MCF 10A (cell line): ENCODE data around the gene VSTM4. TPM values are rescaled to one million over a fixed set of nuclear protein-coding genes. Genes with fewer than 3 reads are reported as not detected.

Source experiments
- BruUV-seq: library from RNA; stranded (reverse); fragments of 400-500 nt; replicated peaks from 2 replicates; lab custom pipeline; 2021; lab: Mats Ljungman, UMichigan
- CTCF ChIA-PET: fragments of 300-600 bp; sonication (Branson Sonifier 250); formaldehyde crosslinking; extraction: SDS; loops from one replicate; lab custom pipeline; 2021; ENCODE audit warnings: antibody characterized with exemption, inconsistent platforms; lab: Yijun Ruan, JAX
- POLR2A ChIA-PET: fragments of 300-600, 350-650 bp; sonication (Branson Sonifier 250); formaldehyde crosslinking; extraction: SDS; loops from one replicate; lab custom pipeline; 2020; ENCODE audit warnings: antibody characterized with exemption, inconsistent platforms; lab: Yijun Ruan, JAX
- DNase-seq: peaks from one replicate; pipeline ENCODE4 v3.0.0-alpha.2; 2018; ENCODE audit not compliant: unreplicated experiment
- H3K27ac Mint-ChIP-seq: one replicate; pipeline ENCODE4 v1.8.0; 2022; ENCODE audit warnings: mild to moderate bottlenecking, low read depth, mixed read lengths; ENCODE audit not compliant: unreplicated experiment
- H3K27me3 Mint-ChIP-seq: one replicate; pipeline ENCODE4 v1.8.0; 2022; ENCODE audit warnings: mixed read lengths; ENCODE audit not compliant: insufficient read depth, unreplicated experiment
- H3K36me3 Mint-ChIP-seq: one replicate; pipeline ENCODE4 v1.8.0; 2022; ENCODE audit warnings: mild to moderate bottlenecking, moderate library complexity, mixed read lengths; ENCODE audit not compliant: insufficient read depth, unreplicated experiment
- H3K4me1 Mint-ChIP-seq: one replicate; pipeline ENCODE4 v1.8.0; 2022; ENCODE audit warnings: mixed read lengths; ENCODE audit not compliant: insufficient read depth, unreplicated experiment
- H3K4me3 Mint-ChIP-seq: one replicate; pipeline ENCODE4 v1.8.0; 2022; ENCODE audit warnings: mild to moderate bottlenecking, moderate library complexity, mixed read lengths; ENCODE audit not compliant: unreplicated experiment
- H3K9me3 Mint-ChIP-seq: one replicate; pipeline ENCODE4 v1.8.0; 2022; ENCODE audit warnings: mixed read lengths; ENCODE audit not compliant: unreplicated experiment
- CTCF ChIP-seq: fragments of 200-600 bp; IDR thresholded peaks from one replicate; pipeline ENCODE4 v1.8.0; 2022; ENCODE audit warnings: antibody characterized with exemption, mild to moderate bottlenecking; ENCODE audit not compliant: unreplicated experiment
- intact Hi-C: fragments of 100-400 bp; cut with micrococcal nuclease; formaldehyde crosslinking; loops from 2 replicates; pipeline ENCODE4 v1.14.1; 2022
- total RNA-seq: library from RNA; stranded (reverse); gene quantifications from 2 replicates; pipeline ENCODE4 v1.2.3, GENCODE V29; 2022

The VSTM4 gene
- total RNA-seq, 1 experiment from 2014 or later = not detected

GRCh38 chr10:49000437-49001398, 114.6 kb downstream of the VSTM4 start:
- Mint-ChIP-seq H3K27ac (no peak overlapping the region), H3K4me1 (no peaks in the 10 kb centered on the region), H3K9me3 (no peaks in the 10 kb centered on the region), H3K36me3 (no peaks in the 10 kb centered on the region), H3K4me3 (no peak overlapping the region), H3K27me3 (peaks cover 15% of the 10 kb centered on the region)
- no TSS peak for BruUV-seq
- ChIA-PET CTCF (interaction anchor here (0.6 to 0.7 kb wide), 2 partner anchors 48 to 156 kb away, joined by 3 read pairs; no protein-coding TSS in a partner anchor), POLR2A (no interaction called here)
- intact Hi-C loops = no loop called here
- no peak for TF ChIP-seq CTCF
- DNase-seq = no peak

- ChIA-PET POLR2A (no interaction called here), CTCF (interaction anchor here (0.7 to 1.0 kb wide), 3 partner anchors 18 to 344 kb away, joined by 3 to 5 read pairs (median 4); no protein-coding TSS in a partner anchor)
- BruUV-seq = no TSS peak
- no peaks in the 10 kb centered on the region for H3K9me3 Mint-ChIP-seq
- no peaks in the 10 kb centered on the region for H3K36me3 Mint-ChIP-seq
- no peaks in the 10 kb centered on the region for H3K4me1 Mint-ChIP-seq
- TF ChIP-seq CTCF = no peak
- H3K27me3 Mint-ChIP-seq = peaks cover 15% of the 10 kb centered on the region
- DNase-seq = no peak
- no peak overlapping the region for H3K4me3 Mint-ChIP-seq
- intact Hi-C loops = no loop called here
- H3K27ac Mint-ChIP-seq = no peak overlapping the region
Measured at GRCh38 chr10:48999346-48999745, 116.0 kb downstream of the VSTM4 start.

GRCh38 chr10:48996329-48996728, 119.0 kb downstream of the VSTM4 start:
- BruUV-seq = no TSS peak
- intact Hi-C loops = no loop called here
- POLR2A ChIA-PET = interaction anchor here (0.8 kb wide), 1 partner anchor 492 kb away, joined by 3 read pairs; no protein-coding TSS in a partner anchor
- CTCF ChIA-PET = interaction anchor here (0.8 to 1.5 kb wide), 2 partner anchors 14 to 516 kb away, joined by 4 read pairs; no protein-coding TSS in a partner anchor
- H3K27me3 Mint-ChIP-seq = peaks cover 11% of the 10 kb centered on the region
- TF ChIP-seq CTCF = no peak
- no peak overlapping the region for H3K27ac Mint-ChIP-seq
- H3K4me3 Mint-ChIP-seq = no peak overlapping the region
- H3K4me1 Mint-ChIP-seq = no peaks in the 10 kb centered on the region
- DNase-seq = no peak
- no peaks in the 10 kb centered on the region for H3K9me3 Mint-ChIP-seq
- no peaks in the 10 kb centered on the region for H3K36me3 Mint-ChIP-seq

- BruUV-seq = no TSS peak
- Mint-ChIP-seq H3K4me3 (no peak overlapping the region), H3K36me3 (no peaks in the 10 kb centered on the region), H3K27ac (no peak overlapping the region), H3K4me1 (no peaks in the 10 kb centered on the region), H3K27me3 (no peaks in the 10 kb centered on the region), H3K9me3 (no peaks in the 10 kb centered on the region)
- intact Hi-C loops = no loop called here
- TF ChIP-seq CTCF = no peak
- DNase-seq = no peak
- POLR2A ChIA-PET = no interaction called here
- CTCF ChIA-PET = no interaction called here
Measured at GRCh38 chr10:48993627-48994026, 121.7 kb downstream of the VSTM4 start.
